Amygdala (tissue), 56 donors: ENCODE measurements around the gene ZNF726.
"Not testable (repeated sequence)": the region's sequence is repeated elsewhere in the genome, so short reads cannot be mapped to it uniquely, and the experiment has no call there.

Source experiments
- DNase-seq, 56 donors: peaks; one replicate each; lab custom pipeline; 2025; lab: John Stamatoyannopoulos, UW

ZNF726 gene

DNA sequence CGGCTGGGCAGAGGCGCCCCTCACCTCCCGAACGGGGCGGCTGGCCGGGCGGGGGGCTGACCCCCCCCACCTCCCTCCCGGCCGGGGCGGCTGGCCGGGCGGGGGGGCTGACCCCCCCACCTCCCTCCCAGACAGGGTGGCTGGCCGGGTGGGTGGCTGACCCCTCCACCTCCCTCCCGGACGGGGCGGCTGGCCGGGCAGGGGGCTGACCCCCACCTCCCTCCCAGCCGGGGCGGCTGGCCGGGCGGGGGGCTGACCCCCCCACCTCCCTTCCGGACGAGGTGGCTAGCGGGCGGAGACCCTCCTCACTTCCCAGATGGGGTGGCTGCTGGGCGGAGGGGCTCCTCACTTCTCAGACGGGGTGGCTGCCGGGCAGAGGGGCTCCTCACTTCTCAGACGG is 22.3 kb downstream of the ZNF726 start:
- not testable (repeated sequence) for DNase-seq

DNA sequence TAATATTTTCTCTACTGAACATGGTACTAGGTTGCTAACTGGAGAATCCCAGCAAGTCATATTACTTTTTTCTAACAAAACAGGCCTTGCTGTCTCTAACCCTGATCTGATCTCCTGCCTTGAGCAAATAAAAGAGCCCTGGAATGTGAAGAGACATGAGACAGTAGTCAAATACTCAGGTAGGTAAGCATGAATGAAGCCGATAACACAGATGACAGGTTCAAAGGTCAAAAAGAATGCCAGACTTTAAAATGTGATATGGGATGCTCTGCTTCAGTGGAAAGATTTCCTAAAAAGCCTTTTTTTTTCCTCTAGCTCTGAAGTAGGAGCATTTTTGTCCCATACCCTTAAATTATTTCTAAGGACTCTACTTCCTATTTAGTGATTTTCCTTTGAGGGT is 28.7 kb downstream of the ZNF726 start:
- no peak for DNase-seq

DNA sequence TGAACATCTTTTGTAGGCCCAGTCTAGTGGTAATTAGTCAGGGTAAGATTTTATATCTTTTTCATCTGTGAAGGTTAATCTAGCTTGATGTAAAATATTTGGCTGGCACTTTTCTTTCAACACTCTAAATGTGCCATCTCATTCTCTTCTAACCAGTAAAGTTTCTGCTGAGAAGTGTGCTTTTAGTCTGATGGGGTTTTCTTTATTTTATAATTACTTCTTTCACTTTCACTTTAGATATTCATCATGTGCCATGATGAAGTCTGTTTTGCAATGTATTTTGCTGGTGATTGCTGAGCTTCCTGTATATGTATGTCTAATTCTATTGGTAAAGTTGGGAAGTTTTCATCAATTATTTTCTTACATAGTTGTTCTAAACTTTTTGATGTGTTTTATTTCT is 31.9 kb downstream of the ZNF726 start:
- no peak for DNase-seq

DNA sequence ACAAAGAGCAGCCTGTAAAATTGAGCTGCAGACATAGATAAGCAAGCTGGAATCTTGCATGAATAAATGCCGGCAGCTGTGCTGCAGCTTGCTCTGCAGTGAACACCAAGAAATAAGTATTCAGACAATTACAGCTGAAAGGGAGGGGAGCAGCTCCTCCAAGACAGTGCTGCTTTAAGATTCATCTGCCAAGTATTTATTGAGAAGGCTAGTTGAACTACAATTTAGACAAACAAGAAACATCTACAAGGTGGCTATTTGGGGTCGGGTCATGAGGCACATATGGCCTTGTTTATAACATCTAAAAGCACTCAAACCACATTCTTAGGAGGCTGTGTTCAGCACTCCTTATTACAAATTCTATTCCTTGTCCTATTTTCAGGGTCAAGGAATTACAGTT is 34.9 kb downstream of the ZNF726 start:
- no peak for DNase-seq

DNA sequence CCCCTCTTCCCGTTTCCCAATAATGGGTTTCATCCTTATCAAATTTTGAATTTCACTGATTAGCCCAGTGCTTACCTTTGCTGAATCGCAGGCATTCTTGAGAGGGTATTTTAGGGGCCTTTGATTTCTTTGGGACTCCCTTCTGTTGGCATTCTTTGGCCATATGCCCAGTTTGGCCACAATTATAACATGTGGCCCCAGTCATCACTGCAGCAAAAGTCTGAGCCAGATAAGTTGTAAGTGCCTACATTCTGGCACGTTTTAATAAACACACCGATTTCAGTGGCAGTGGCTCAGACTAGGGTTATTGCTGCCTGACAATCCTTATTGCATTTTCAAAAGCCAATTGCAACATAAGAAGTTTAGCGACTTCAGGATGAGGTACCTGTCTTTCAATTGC is 41.4 kb downstream of the ZNF726 start:
- DNase-seq = no peak

DNA sequence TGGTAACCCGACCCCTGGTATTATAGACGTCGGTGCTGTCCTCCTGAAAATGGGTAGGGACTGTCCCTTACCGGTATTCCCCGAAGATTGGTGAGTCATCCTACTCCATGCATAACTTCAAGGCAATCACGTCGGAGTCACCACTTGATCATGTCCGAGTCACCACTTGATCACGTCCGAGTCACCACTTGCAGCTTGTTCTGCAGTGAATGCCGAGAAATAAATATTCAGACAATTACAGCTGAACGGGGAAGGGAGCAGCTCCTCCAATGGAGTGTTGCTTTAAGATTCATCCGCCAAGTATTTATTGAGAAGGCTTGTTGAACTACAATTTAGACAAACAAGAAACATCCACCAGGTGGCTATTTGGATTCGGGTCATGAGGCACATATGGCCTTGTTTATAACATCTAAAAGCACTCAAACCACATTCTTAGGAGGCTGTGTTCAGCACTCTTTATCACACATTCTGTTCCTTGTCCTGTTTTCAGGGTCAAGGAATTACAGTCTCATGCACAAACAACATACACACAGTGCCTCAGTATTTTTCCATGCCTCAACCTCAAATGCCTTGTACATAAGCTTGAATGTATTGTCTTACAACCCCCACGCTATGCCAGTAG is 43.1 kb downstream of the ZNF726 start:
- no peak for DNase-seq

DNA sequence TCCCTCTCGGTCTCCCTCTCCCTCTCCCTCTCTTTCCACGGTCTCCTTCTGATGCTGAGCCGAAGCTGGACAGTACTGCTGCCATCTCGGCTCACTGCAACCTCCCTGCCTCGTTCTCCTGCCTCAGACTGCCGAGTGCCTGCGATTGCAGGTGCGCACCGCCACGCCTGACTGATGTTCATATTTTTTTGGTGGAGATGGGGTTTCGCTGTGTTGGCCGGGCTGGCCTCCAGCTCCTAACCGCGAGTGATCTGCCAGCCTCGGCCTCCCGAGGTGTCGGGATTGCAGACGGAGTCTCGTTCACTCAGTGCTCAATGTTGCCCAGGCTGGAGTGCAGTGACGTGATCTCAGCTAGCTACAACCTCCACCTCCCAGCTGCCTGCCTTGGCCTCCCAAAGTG is 48.7 kb downstream of the ZNF726 start:
- DNase-seq = not testable (repeated sequence)

DNA sequence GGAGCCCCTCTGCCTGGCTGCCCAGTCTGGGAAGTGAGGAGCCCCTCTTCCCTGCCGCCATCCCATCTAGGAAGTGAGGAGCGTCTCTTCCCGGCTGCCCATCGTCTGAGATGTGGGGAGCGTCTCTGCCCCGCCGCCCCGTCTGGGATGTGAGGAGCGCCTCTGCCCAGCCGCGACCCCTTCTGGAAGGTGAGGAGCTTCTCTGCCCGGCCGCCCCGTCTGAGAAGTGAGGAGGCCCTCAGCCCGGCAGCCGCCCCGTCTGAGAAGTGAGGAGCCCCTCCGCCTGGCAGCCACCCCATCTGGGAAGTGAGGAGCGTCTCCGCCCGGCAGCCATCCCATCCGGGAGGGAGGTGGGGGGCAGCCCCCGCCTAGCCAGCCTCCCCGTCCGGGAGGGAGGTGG is 49.2 kb downstream of the ZNF726 start:
- not testable (repeated sequence) for DNase-seq

DNA sequence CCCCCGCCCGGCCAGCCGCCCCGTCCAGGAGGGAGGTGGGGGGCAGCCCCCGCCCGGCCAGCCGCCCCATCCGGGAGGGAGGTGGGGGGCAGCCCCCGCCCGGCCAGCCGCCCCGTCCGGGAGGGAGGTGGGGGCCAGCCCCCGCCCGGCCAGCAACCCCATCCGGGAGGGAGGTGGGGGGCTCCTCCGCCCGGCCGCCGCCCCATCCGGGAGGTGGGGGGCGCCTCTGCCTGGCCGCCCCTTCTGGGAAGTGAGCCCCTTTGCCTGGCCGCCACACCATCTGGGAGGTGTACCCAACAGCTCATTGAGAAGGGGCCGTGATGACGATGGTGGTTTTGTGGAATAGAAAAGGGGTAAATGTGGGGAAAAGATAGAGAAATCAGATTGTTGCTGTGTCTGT is 49.6 kb downstream of the ZNF726 start:
- not testable (repeated sequence) for DNase-seq

DNA sequence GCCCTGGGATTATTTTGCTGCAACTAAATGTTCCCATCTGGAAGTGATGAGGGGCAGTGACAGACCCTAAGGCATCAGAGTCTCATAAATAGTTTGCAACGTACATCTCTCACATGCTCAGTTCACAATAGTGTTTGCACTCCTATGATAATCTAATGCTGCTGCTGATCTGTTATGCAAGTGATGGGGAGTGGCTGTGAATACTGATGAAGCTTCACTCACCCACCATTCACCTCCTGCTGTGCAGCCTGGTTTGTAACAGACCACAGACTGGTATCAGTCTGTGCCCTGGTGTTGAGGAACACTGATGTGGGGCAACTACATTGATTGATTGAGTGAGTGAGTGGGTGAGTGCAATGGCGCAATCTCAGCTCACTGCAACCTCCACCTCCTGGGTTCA is 54.9 kb downstream of the ZNF726 start:
- no peak for DNase-seq

DNA sequence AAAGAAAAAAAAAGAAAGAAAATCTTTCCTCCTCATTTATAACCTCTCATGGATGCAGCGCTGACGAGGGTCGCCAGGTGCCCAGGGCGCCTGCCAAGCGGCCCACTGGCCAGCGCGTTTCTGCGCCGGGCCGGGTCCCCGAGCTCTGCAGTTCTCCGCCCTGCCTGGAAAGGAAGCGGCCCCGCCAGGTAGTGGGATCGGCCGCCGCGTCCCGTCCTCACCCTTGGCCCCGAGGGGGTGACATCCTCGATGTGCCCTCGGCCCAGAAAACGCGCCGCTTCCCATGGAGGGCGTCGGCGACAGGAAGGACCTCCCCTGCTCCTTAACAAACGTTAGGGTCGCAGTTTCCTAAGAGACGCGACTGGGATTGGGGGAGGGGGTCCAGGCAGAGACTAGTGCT is 56.9 kb downstream of the ZNF726 start:
- no peak for DNase-seq

DNA sequence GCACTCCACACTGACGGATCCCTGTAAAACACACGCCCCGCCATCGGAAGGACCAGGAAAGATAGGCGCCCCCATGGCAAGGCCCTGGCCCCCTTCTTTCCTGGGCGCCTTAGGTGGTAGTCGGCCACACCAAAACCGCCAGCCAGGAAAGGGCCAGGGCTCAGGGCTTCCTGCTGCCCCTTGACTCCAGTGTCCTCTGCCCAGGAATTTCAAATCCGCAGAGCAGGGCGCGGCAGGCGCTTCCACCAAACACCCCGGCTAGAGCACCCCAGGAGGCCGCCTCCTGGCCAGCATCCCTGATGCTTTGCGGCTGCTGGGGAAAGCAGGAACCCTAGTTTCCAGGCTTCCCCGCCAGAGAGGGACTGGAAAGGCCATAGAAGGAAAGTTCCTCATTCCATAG is 57.5 kb downstream of the ZNF726 start:
- no peak for DNase-seq

DNA sequence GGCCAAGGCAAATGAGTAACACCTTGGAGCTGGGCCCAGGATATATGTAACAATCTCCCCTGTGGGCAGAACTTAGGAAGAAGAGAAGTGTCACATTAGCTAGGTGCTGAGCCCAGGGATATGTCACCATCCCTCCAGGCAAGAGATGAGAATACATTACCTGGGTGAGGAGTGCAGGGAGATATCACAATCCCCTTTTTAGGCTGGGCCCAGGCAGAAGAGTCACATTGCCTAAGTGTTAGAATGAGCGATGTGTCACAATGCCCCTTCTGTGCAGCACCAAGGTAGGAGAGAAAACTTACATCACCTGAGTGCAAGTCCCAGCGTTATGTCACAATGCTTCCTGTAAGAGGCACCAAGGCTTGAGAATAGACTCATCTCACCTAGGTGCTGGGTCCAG is 60.3 kb downstream of the ZNF726 start:
- no peak for DNase-seq

DNA sequence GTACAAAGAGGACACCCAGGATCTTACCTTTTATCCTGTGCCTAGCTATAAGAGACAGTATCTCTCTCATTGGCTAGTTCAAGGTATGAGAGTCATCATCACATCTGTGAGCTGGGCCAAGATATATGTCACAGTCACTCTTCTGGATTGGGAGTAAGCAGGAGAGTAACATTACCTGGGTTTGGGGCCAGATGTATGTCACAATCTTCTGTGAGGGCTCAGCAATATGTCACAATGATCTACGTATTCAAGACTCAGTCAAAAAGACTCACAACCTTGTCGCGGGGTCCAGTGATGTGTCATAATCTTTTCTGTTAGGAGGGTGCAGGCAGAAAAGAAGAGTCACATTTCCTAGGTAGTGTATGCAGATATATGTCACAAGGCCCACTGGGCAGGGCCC is 61.9 kb downstream of the ZNF726 start:
- DNase-seq = not testable (repeated sequence)

DNA sequence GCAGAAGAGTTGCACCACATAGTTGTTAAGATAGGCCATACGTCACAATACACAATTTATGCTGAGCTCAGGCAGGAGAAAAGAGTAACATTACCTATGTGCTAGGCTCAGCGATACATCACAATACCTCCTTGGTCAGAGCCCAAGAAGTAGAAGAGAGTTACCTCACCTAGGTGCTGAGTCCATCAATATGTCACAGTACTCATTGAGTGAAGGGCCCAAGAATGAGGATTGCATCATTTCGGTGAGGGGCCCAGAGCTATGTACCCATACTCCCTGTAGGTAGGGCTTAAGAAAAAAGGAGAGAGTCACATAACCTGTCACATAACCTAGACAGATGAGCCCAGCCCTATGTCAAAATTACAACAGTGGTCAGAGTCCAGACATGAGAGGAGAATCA is 62.6 kb downstream of the ZNF726 start:
- not testable (repeated sequence) for DNase-seq

DNA sequence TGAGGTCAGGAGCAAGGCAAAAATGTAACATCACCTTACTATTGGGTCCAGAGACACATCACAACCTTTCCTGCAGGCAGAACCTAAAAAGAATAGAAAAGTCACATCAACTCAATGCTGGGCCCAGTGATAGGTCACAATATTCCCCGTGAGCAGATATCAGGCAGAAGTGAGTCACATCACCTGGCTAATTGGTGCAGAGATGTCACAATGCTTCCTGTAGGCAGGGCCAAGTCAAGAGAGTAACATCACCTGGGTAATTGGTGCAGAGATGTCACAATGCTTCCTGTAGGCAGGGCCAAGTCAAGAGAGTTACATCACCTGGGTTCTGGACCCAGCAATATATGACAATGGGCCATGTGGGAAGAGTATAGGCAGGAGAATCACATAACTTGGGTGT is 63.4 kb downstream of the ZNF726 start:
- DNase-seq = no peak

DNA sequence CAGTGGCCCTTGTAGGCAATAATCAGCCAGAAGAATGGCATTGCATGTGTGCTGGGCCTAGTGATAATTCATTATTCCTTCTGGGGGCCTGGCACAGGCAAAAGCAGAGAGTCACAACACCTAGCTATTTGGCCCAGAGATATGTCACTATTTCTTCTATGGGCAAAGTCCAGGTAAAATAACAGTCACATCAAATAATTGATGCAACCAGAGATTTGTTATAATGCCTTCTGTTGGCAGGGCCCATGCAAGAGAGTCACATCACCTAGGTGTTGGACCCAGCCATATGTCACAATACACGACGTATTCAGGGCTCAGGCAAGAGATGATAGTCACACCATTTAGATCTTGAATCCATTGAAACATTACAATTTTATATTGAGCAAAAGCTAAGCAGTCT is 66.1 kb downstream of the ZNF726 start:
- DNase-seq = no peak

DNA sequence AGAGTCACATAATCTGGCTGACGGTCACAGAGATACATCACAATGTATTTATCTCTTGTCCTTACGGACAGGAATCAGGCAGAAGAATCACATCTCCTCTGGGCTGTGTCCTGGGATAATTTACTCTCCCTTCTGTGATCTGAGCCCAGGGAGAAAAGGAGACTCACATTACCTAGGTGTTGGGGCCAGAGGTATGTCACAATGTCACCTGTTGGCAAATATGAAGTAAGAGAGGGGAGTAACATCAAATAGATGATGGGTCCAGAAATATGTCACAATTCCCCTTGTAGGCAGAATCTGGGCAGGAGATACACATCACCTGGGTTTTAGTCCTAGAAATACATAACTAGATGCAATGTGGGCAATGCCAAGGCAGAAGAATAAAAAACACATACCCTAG is 67.2 kb downstream of the ZNF726 start:
- DNase-seq = no peak

DNA sequence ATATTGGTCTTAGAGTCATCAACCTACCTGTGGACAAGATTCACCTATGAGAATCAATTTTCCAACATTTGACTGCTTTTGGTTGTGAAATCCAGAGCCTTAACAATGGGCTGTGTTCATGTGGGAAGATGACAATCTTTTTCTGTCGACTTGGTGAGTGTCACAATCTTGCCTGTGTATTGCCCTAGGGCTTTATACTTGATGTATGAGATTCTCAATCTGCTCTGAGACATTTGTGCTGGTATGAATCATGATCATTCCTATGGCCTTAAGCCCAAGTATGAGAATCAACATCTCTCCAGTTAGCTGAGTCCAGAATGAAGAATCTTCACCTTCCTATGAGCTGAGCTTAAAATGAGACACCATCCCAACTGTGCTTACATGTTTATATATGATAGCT is 68.7 kb downstream of the ZNF726 start:
- DNase-seq = no peak
